BJ (cell line): ENCODE results near the gene FAM3C. TPM values are rescaled to one million over a fixed set of nuclear protein-coding genes. Genes with fewer than 3 reads are reported as not detected.

Experiments
- CTCF ChIA-PET: fragments of 350-600 bp; formaldehyde crosslinking; extraction: SDS; loops from one replicate; lab custom pipeline; 2021; ENCODE audit warnings: antibody characterized with exemption, inconsistent platforms; lab: Yijun Ruan, JAX
- POLR2A ChIA-PET: fragments of 300-600 bp; sonication (Branson Sonifier 250); formaldehyde crosslinking; extraction: SDS; loops from one replicate; lab custom pipeline; 2021; ENCODE audit warnings: antibody characterized with exemption; lab: Charles Lee
- DNase-seq: peaks from one replicate; pipeline ENCODE4 v3.0.0-alpha.2; 2011; ENCODE audit warnings: low read depth
- H3K27me3 ChIP-seq: 2 replicates; pipeline ENCODE4 v1.6.0; 2011; ENCODE audit warnings: low read length; ENCODE audit not compliant: control insufficient read depth, insufficient read depth
- H3K36me3 ChIP-seq: 2 replicates; pipeline ENCODE4 v1.5.1; 2011; ENCODE audit warnings: low read length; ENCODE audit not compliant: control insufficient read depth, insufficient read depth
- H3K4me3 ChIP-seq: 2 replicates; pipeline ENCODE4 v1.5.1; 2011; ENCODE audit warnings: low read depth, mild to moderate bottlenecking, control low read depth, low read length
- CTCF ChIP-seq: IDR thresholded peaks from 2 replicates; pipeline ENCODE4 v1.5.1; 2011; ENCODE audit warnings: low read depth, mild to moderate bottlenecking, control low read depth, inconsistent platforms, low read length, moderate library complexity; ENCODE audit not compliant: insufficient read depth
- polyA plus RNA-seq: library from polyadenylated mRNA; depleted of rRNA; stranded (reverse); fragments of >200 nt; gene quantifications from 2 replicates; pipeline ENCODE4 v1.2.3, GENCODE V29; 2011

FAM3C gene
- polyA plus RNA-seq, 1 experiment: 13.1 TPM

- no peak overlapping the region for H3K4me3 ChIP-seq
- no peak for TF ChIP-seq CTCF
- DNase-seq: no peak
- H3K36me3 ChIP-seq: no peaks in the 10 kb centered on the region
- no peaks in the 10 kb centered on the region for H3K27me3 ChIP-seq
- POLR2A ChIA-PET: no interaction called here
- CTCF ChIA-PET: interaction anchor here (0.7 to 1.2 kb wide), 3 partner anchors 8 to 118 kb away, joined by 3 read pairs; no protein-coding TSS in a partner anchor
These were observed 24.9 kb upstream of the FAM3C start for GRCh38 chr7:121420976-121421375.

- Histone ChIP-seq H3K4me3 (no peak overlapping the region), H3K27me3 (no peaks in the 10 kb centered on the region), H3K36me3 (no peaks in the 10 kb centered on the region)
- TF ChIP-seq CTCF: no peak
- ChIA-PET POLR2A (no interaction called here), CTCF (interaction anchor here (0.5 to 1.5 kb wide), 4 partner anchors 8 to 387 kb away, joined by 3 read pairs; no protein-coding TSS in a partner anchor)
- no peak for DNase-seq
These were observed 23.4 kb upstream of the FAM3C start for GRCh38 chr7:121419201-121420148.

- CTCF ChIA-PET: no interaction called here
These were observed 20.4 kb upstream of the FAM3C start for GRCh38 chr7:121416533-121416932.

GRCh38 chr7:121414436-121414835 lies 18.3 kb upstream of the FAM3C start:
- Histone ChIP-seq H3K4me3 (no peak overlapping the region), H3K36me3 (no peaks in the 10 kb centered on the region), H3K27me3 (peaks cover 4% of the 10 kb centered on the region)
- CTCF ChIA-PET: interaction anchor here (1.6 kb wide), 1 partner anchor 18 kb away, joined by 4 read pairs; no protein-coding TSS in a partner anchor
- TF ChIP-seq CTCF: no peak
- POLR2A ChIA-PET: no interaction called here
- no peak for DNase-seq

More at GRCh38 chr7:121416533-121416932, 20.4 kb upstream of the FAM3C start:
- no peaks in the 10 kb centered on the region; the same call in none of the 2 replicates for H3K27me3 ChIP-seq
- H3K36me3 ChIP-seq: no peaks in the 10 kb centered on the region
- no peak overlapping the region for H3K4me3 ChIP-seq
- POLR2A ChIA-PET: no interaction called here
- no peak for DNase-seq
- no peak for TF ChIP-seq CTCF

GRCh38 chr7:121411597-121411979 lies 15.5 kb upstream of the FAM3C start:
- no peak for TF ChIP-seq CTCF
- Histone ChIP-seq H3K27me3 (peaks cover 4% of the 10 kb centered on the region), H3K36me3 (no peaks in the 10 kb centered on the region), H3K4me3 (no peak overlapping the region)
- no peak for DNase-seq
- ChIA-PET CTCF (interaction anchor here (1.0 to 2.5 kb wide), 2 partner anchors 8 to 15 kb away, joined by 3 to 10 read pairs; partner anchors contain the start of gene FAM3C), POLR2A (no interaction called here)
